Astrocyte (in vitro differentiated cells and primary cell): Measurements from ENCODE around the gene PDGFRB. TPM values are rescaled to one million over a fixed set of nuclear protein-coding genes. Genes with fewer than 3 reads are reported as not detected.

Source experiments
- DNase-seq: peaks from one replicate; pipeline ENCODE4 v3.0.0-alpha.2; 2010; ENCODE audit warnings: low read depth
- FAIRE-seq: peaks from 2 replicates; lab custom pipeline; 2011; peaks lifted over from hg19 to GRCh38; lab: Jason Lieb, UNC
- H2AFZ ChIP-seq: 2 replicates; pipeline ENCODE4 v1.6.0; 2012; ENCODE audit warnings: low read depth, low read length, inconsistent platforms
- H3K27ac ChIP-seq: 2 replicates; pipeline ENCODE4 v1.5.1; 2011; ENCODE audit warnings: low read depth, low read length, inconsistent platforms
- H3K27me3 ChIP-seq: 2 replicates; pipeline ENCODE4 v1.6.0; 2011; ENCODE audit warnings: low read length, inconsistent platforms; ENCODE audit not compliant: insufficient read depth
- H3K36me3 ChIP-seq: 2 replicates; pipeline ENCODE4 v1.5.1; 2011; ENCODE audit warnings: low read length, inconsistent platforms; ENCODE audit not compliant: insufficient read depth
- H3K4me1 ChIP-seq: 2 replicates; pipeline ENCODE4 v1.5.1; 2011; ENCODE audit warnings: low read length, inconsistent platforms; ENCODE audit not compliant: insufficient read depth
- H3K4me2 ChIP-seq: 2 replicates; pipeline ENCODE4 v1.6.0; 2012; ENCODE audit warnings: low read length, inconsistent platforms
- H3K4me3 ChIP-seq: 2 replicates; pipeline ENCODE4 v1.5.1; 2011; ENCODE audit warnings: low read depth, mild to moderate bottlenecking, low read length, inconsistent platforms; ENCODE audit not compliant: insufficient read depth
- H3K79me2 ChIP-seq: 2 replicates; pipeline ENCODE4 v1.6.0; 2012; ENCODE audit warnings: mild to moderate bottlenecking, low read length, inconsistent platforms; ENCODE audit not compliant: insufficient read depth
- H3K9ac ChIP-seq: 2 replicates; pipeline ENCODE4 v1.6.0; 2012; ENCODE audit warnings: mild to moderate bottlenecking, low read length, inconsistent platforms
- H3K9me3 ChIP-seq: 2 replicates; pipeline ENCODE4 v1.5.1; 2012; ENCODE audit warnings: low read depth, mild to moderate bottlenecking, low read length, inconsistent platforms; ENCODE audit not compliant: insufficient read depth
- H4K20me1 ChIP-seq: 2 replicates; pipeline ENCODE4 v1.6.0; 2012; ENCODE audit warnings: low read length, inconsistent platforms; ENCODE audit not compliant: insufficient read depth
- H3K27ac Mint-ChIP-seq: one replicate; pipeline ENCODE4 v1.8.0; 2021; ENCODE audit warnings: mild to moderate bottlenecking, mixed read lengths; ENCODE audit not compliant: unreplicated experiment
- H3K27me3 Mint-ChIP-seq: one replicate; pipeline ENCODE4 v1.8.0; 2021; ENCODE audit warnings: low read depth, mixed read lengths; ENCODE audit not compliant: unreplicated experiment
- H3K36me3 Mint-ChIP-seq: one replicate; pipeline ENCODE4 v1.8.0; 2021; ENCODE audit warnings: low read depth, mixed read lengths; ENCODE audit not compliant: unreplicated experiment
- H3K4me1 Mint-ChIP-seq: one replicate; pipeline ENCODE4 v1.8.0; 2021; ENCODE audit warnings: low read depth, mixed read lengths; ENCODE audit not compliant: unreplicated experiment
- H3K4me3 Mint-ChIP-seq: one replicate; pipeline ENCODE4 v1.8.0; 2021; ENCODE audit warnings: mild to moderate bottlenecking, moderate library complexity, mixed read lengths; ENCODE audit not compliant: unreplicated experiment
- H3K9me3 Mint-ChIP-seq: one replicate; pipeline ENCODE4 v1.8.0; 2021; ENCODE audit warnings: mild to moderate bottlenecking, mixed read lengths; ENCODE audit not compliant: unreplicated experiment
- CTCF ChIP-seq: IDR thresholded peaks from 2 replicates; pipeline ENCODE4 v1.5.1; 2011; ENCODE audit warnings: low read depth, mild to moderate bottlenecking, inconsistent platforms, low read length, moderate library complexity; ENCODE audit not compliant: insufficient read depth
- EZH2 ChIP-seq: IDR thresholded peaks from 2 replicates; pipeline ENCODE4 v1.6.1; 2012; ENCODE audit warnings: mild to moderate bottlenecking, low read length, inconsistent platforms; ENCODE audit not compliant: insufficient read depth
- total RNA-seq: library from RNA; stranded (reverse); gene quantifications from 2 replicates; pipeline ENCODE4 v1.2.1, GENCODE V29; 2021

PDGFRB gene
- total RNA-seq, 1 donor from 2014 or later: 78.8 TPM

DNA sequence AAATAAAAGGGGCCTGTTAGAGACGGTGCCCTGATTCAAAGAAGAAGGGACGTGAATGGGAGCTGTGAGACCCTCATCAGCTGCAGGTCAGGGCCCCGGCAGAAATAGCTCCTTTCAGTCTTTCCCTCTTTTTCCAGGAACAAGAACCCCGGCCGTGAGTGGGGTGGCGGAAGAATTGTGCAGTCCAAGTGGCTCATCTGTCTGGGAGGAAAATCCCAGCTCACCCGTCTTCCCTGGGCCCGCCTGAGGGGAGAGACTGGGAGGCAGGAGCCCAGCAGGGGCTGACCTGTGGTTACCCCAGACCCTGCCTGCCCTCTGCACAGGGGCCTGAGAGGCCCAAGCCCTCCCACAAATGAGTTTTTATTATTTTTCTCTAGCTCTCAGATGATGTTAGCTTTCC is 44.5 kb downstream of the PDGFRB start:
- TF ChIP-seq CTCF (no peak), EZH2 (no peak)
- H3K27ac Mint-ChIP-seq: no peak overlapping the region
- no peak overlapping the region for H3K4me3 Mint-ChIP-seq
- Histone ChIP-seq H3K4me3 (no peak overlapping the region), H3K9me3 (no peaks in the 10 kb centered on the region), H3K79me2 (no peaks in the 10 kb centered on the region), H2AFZ (no peak overlapping the region), H3K4me2 (no peak overlapping the region), H3K9ac (no peak overlapping the region), H3K27me3 (no peaks in the 10 kb centered on the region), H3K4me1 (peaks cover 22% of the 10 kb centered on the region), H3K27ac (no peak overlapping the region), H4K20me1 (no peaks in the 10 kb centered on the region), H3K36me3 (peaks cover 9% of the 10 kb centered on the region)
- peaks cover 36% of the 10 kb centered on the region for H3K4me1 Mint-ChIP-seq
- H3K36me3 Mint-ChIP-seq: no peaks in the 10 kb centered on the region
- DNase-seq (no peak), FAIRE-seq (no peak)
- H3K27me3 Mint-ChIP-seq: no peaks in the 10 kb centered on the region
- peaks cover 2% of the 10 kb centered on the region for H3K9me3 Mint-ChIP-seq

DNA sequence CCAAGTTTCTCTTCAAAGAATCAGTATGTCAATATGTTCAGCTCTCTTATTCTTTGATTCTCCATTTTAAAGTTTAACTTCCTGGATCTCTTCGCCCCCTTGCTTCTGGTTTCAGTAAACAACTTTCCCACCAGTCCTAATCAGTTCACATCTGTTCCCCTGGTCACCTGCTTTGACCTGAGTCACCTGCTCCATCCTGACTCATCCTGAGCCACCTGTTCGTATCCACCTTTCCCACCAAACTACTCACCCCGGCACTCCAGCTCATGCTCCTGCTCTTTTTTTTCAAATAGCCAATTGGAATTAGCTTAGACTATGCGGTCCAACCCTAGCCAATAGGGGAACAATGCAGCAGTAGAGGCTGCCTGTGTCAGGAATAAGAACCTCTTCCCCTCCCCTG is 45.7 kb downstream of the PDGFRB start:
- Histone ChIP-seq H3K27ac (no peak overlapping the region), H3K27me3 (no peaks in the 10 kb centered on the region), H3K9ac (no peak overlapping the region), H2AFZ (no peak overlapping the region), H3K4me1 (peaks cover 22% of the 10 kb centered on the region), H3K9me3 (no peaks in the 10 kb centered on the region), H4K20me1 (no peaks in the 10 kb centered on the region), H3K79me2 (no peaks in the 10 kb centered on the region), H3K4me2 (no peak overlapping the region), H3K4me3 (no peak overlapping the region), H3K36me3 (peaks cover 6% of the 10 kb centered on the region)
- no peak for TF ChIP-seq CTCF
- no peak for TF ChIP-seq EZH2
- no peaks in the 10 kb centered on the region for H3K36me3 Mint-ChIP-seq
- no peak overlapping the region for H3K27ac Mint-ChIP-seq
- no peak overlapping the region for H3K4me3 Mint-ChIP-seq
- peaks cover 2% of the 10 kb centered on the region for H3K9me3 Mint-ChIP-seq
- peaks cover 33% of the 10 kb centered on the region for H3K4me1 Mint-ChIP-seq
- FAIRE-seq: no peak
- H3K27me3 Mint-ChIP-seq: no peaks in the 10 kb centered on the region
- DNase-seq: no peak

DNA sequence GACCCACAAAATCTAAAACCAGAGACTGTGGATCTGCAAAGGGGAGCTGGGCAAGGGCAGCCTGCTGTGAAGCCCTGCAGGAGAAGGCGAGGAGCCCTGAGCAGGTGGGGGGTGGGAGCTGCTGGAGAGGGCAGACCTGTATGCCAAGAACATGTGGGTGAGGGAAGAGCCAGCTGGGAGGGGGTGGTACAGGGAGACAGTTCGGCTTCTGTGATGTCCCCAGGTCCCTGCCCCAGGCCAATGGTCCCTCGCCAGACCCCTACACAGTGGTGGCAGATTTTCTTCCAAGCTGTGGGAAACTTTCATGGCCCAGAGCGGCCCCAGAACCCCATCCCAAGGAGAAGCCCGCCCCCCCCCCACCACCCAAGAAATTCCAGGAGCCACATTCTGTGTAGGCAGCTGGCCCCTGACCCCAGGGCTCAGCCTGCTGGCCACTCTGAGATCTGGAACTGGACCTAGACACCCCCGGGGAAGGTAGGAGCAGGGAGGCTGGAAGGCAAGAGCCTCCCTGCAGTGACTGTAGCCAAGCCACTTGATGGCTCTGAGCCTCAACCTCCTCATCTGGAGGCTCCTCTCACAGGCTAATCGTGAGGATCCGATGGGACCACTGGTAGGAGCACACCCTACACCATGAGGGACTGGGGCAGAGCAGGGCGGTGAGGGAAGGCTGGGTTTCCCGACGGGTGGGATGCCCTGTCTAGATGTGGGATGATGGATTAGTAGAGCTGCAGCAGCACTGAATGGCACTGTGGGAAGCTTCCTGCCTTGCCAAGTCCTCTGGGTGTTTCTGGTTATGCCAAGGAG is 46.7 kb downstream of the PDGFRB start:
- no peak overlapping the region for H3K4me3 ChIP-seq
- DNase-seq (no peak), FAIRE-seq (no peak)
- TF ChIP-seq CTCF (no peak), EZH2 (no peak)
- peaks cover 2% of the 10 kb centered on the region for H3K9me3 Mint-ChIP-seq
- no peaks in the 10 kb centered on the region for H3K9me3 ChIP-seq
- H4K20me1 ChIP-seq: no peaks in the 10 kb centered on the region
- no peak overlapping the region for H2AFZ ChIP-seq
- H3K36me3 Mint-ChIP-seq: no peaks in the 10 kb centered on the region
- H3K4me3 Mint-ChIP-seq: no peak overlapping the region
- H3K27me3 Mint-ChIP-seq: peaks cover 8% of the 10 kb centered on the region
- H3K36me3 ChIP-seq: no peaks in the 10 kb centered on the region
- H3K27ac ChIP-seq: no peak overlapping the region
- H3K4me1 Mint-ChIP-seq: peaks cover 33% of the 10 kb centered on the region
- no peak overlapping the region for H3K27ac Mint-ChIP-seq
- H3K4me1 ChIP-seq: peaks cover 22% of the 10 kb centered on the region
- no peaks in the 10 kb centered on the region for H3K27me3 ChIP-seq
- no peak overlapping the region for H3K9ac ChIP-seq
- no peaks in the 10 kb centered on the region for H3K79me2 ChIP-seq
- no peak overlapping the region for H3K4me2 ChIP-seq
